RPMI7951 (cell line): Measurements from ENCODE around the gene ZNF829. TPM values are rescaled to one million over a fixed set of nuclear protein-coding genes. Genes with fewer than 3 reads are reported as not detected.

Experiments used
- total RNA-seq: library from RNA; depleted of rRNA; stranded (reverse); fragments of >200 nt; shearing (Covaris generic); gene quantifications from 2 replicates; pipeline ENCODE4 v1.2.3, GENCODE V29; 2014; rRNA removed

The ZNF829 gene
- total RNA-seq, 1 experiment from 2014 or later, result 4.9 TPM

Other genes with a start within 250 kb of the ZNF829 start
- 8.8 and 12.1 TPM in 2 replicates for gene ZNF461, start 249.5 kb downstream of the ZNF829 start, total RNA-seq
- 5.5 and 13.8 TPM in 2 replicates for gene ZNF567, start 228.7 kb downstream of the ZNF829 start, total RNA-seq
- 3.8 and 4.1 TPM in 2 replicates for gene ZNF850, start 143.5 kb downstream of the ZNF829 start, total RNA-seq
- 7.2 and 7.9 TPM in 2 replicates for gene ZNF790, start 77.9 kb downstream of the ZNF829 start, total RNA-seq
- 2.5 and 3.2 TPM in 2 replicates for gene ZNF345, start 65.4 kb downstream of the ZNF829 start, total RNA-seq
- gene ZNF568, start within 50 bp of the ZNF829 start, total RNA-seq, result 9.7 and 10.5 TPM in 2 replicates
- gene ZNF420, start 162.1 kb upstream of the ZNF829 start, total RNA-seq, result 9.4 and 10.6 TPM in 2 replicates